Aorta (tissue), 5 donors: ENCODE measurements around the gene SF3B3. TPM values are rescaled to one million over a fixed set of nuclear protein-coding genes. Genes with fewer than 3 reads are reported as not detected.

ENCODE experiments used
- ATAC-seq: fragments of 200-7000 bp; cut with Tn5 transposase; one replicate; pipeline ENCODE4 v1.9.1; 2022; ENCODE audit warnings: moderate library complexity; ENCODE audit not compliant: low FRiP score
- DNase-seq, 2 donors: peaks; one replicate each; pipeline ENCODE4 v3.0.0-alpha.2; 2020
- H3K27ac ChIP-seq, 2 donors: one replicate each; pipeline ENCODE4 v1.5.1; 2013; ENCODE audit warnings: low read length in 2 of 2, mild to moderate bottlenecking in 2 of 2, moderate library complexity in 2 of 2, control low read depth in 1 of 2, inconsistent platforms in 1 of 2, low read depth in 1 of 2
- H3K27me3 ChIP-seq, 2 donors: one replicate each; pipeline ENCODE4 v1.6.1; 2013; ENCODE audit warnings: control low read depth in 1 of 2, low read length in 1 of 2, mild to moderate bottlenecking in 1 of 2, moderate library complexity in 1 of 2; ENCODE audit not compliant: insufficient read depth in 2 of 2, control insufficient read depth in 1 of 2
- H3K36me3 ChIP-seq, 2 donors: one replicate each; pipeline ENCODE4 v1.6.1; 2013; ENCODE audit warnings: control low read depth in 1 of 2, low read length in 1 of 2, mild to moderate bottlenecking in 1 of 2; ENCODE audit not compliant: insufficient read depth in 2 of 2, control insufficient read depth in 1 of 2
- H3K4me1 ChIP-seq, 2 donors: one replicate each; pipeline ENCODE4 v1.6.1; 2013; ENCODE audit warnings: low read length in 2 of 2, control low read depth in 1 of 2, mild to moderate bottlenecking in 1 of 2, moderate library complexity in 1 of 2; ENCODE audit not compliant: insufficient read depth in 2 of 2, control insufficient read depth in 1 of 2
- H3K4me3 ChIP-seq, 2 donors: one replicate each; pipeline ENCODE4 v1.5.1; 2013; ENCODE audit warnings: low read length in 2 of 2, control low read depth in 1 of 2, mild to moderate bottlenecking in 1 of 2
- H3K9me3 ChIP-seq: one replicate; pipeline ENCODE4 v1.6.1; 2013; ENCODE audit warnings: mild to moderate bottlenecking, low read length; ENCODE audit not compliant: control insufficient read depth
- WGBS, 2 donors: extraction: QIAGEN DNeasy Blood & Tissue Kit; methylation state at CpG; one replicate each; pipeline ENCODE4 v1.1.7; 2013; 5-methylcytosine and 5-hydroxymethylcytosine counted together
- intact Hi-C, 2 donors: fragments of 100-400 bp; cut with DNase I; formaldehyde crosslinking; loops; one replicate each; pipeline versions ENCODE4 v1.14.2 to v1.15.0; 2022
- polyA plus RNA-seq, 2 donors: library from polyadenylated mRNA; stranded (reverse); fragments of 200-250 nt; gene quantifications; one replicate each; pipeline ENCODE4 v1.2.3, GENCODE V29; 2013
- total RNA-seq, 2 donors: library from RNA; stranded (reverse); fragmentation: NEBNext Ultra II Directional; extraction: Animal tissue kit (Norgen Biotek cat#: 25700); gene quantifications; one replicate each; pipeline ENCODE4 v1.2.1, GENCODE V29; 2021
- donor health status: healthy with polysubstance abuse.
- donor health status: Bipolar disorder and iron deficiency.
- donor health status: DM: no; HTN: no; CAD: no.
- donor health status: DM: no; HTN: no; CAD: no.
- donor health status: DM: yes; HTN: yes; CAD: no.

SF3B3 gene
- total and polyA plus RNA-seq, 4 donors, result 15.3 to 175 (median 96.0) TPM

DNA sequence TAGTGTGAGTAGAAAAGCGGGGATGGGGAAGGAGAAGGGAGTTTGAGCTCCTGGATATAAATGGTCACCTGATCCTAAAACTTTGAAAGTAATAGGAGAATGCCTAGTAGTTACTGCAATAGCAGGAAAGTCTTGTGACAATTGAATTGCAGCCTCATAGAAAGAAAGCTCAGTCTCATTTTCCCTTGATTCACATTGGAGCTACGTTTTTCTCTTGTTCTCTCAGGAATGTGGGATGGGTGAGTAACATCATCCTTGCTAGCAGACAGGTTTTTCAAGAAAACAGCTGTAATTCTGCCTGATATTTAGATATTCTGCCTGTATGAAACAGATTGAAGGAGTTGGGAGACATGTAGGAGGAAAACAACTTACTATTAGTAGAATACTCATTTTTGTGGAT, 25.3 kb downstream of the SF3B3 start:
- H3K9me3 ChIP-seq, result no peaks in the 10 kb centered on the region
- H3K4me1 ChIP-seq, result no peaks in the 10 kb centered on the region
- H3K4me3 ChIP-seq, result no peak overlapping the region
- 58 to 70% methylated on average over 2 of the region's 2 CpGs for WGBS, 2 donors
- DNase-seq, result no peak
- ATAC-seq, result no peak
- H3K36me3 ChIP-seq, result peaks cover 6 to 9% of the 10 kb centered on the region in 2 donors
- no peak overlapping the region for H3K27ac ChIP-seq
- intact Hi-C loops, result loop anchor here in 1 of 2 donors (10.0 kb wide), 1 partner anchor 226 kb away; no protein-coding TSS in a partner anchor
- no peaks in the 10 kb centered on the region for H3K27me3 ChIP-seq

GRCh38 chr16:70550082-70550481, 26.5 kb downstream of the SF3B3 start:
- H3K4me3 ChIP-seq, result no peak overlapping the region
- 0 to 59% methylated on average over 1 of the region's 1 CpG for WGBS, 2 donors
- no peak overlapping the region for H3K27ac ChIP-seq
- no peak for ATAC-seq
- H3K9me3 ChIP-seq, result no peaks in the 10 kb centered on the region
- no peak for DNase-seq
- intact Hi-C loops, result loop anchor here in 1 of 2 donors (10.0 kb wide), 1 partner anchor 185 kb away; no protein-coding TSS in a partner anchor
- H3K36me3 ChIP-seq, result peaks cover 6 to 9% of the 10 kb centered on the region in 2 donors
- no peaks in the 10 kb centered on the region for H3K4me1 ChIP-seq
- H3K27me3 ChIP-seq, result no peaks in the 10 kb centered on the region

DNA sequence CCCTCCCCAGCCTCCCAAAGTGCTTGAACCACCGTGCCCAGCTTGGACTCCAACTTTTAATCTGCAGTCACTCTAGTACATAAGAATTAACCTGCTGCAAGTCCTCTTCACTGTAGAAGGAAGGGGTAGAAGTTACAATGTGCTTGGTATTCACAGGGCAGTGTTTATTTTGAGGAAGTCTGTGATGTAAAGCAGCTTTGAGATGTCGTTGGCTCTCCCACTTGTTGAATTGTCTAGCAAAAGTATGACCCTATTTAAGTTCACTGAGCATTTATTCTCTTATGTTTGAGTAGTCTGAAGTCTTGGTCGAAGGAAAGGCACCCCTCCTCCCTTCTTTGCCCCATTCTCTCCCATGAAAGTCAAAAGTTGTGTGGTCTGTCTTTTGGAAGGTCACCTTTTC, 28.2 kb downstream of the SF3B3 start:
- H3K27ac ChIP-seq, result no peak overlapping the region
- WGBS, 2 donors, result 76 to 81% methylated on average over 3 of the region's 3 CpGs
- DNase-seq, result no peak
- intact Hi-C loops, result loop anchor here in 1 of 2 donors (10.0 kb wide), 1 partner anchor 187 kb away; no protein-coding TSS in a partner anchor
- peaks cover 6 to 14% of the 10 kb centered on the region in 2 donors for H3K36me3 ChIP-seq
- no peaks in the 10 kb centered on the region for H3K9me3 ChIP-seq
- H3K4me1 ChIP-seq, result no peaks in the 10 kb centered on the region
- ATAC-seq, result no peak
- H3K27me3 ChIP-seq, result no peaks in the 10 kb centered on the region
- no peak overlapping the region for H3K4me3 ChIP-seq

GRCh38 chr16:70552675-70553074, 29.1 kb downstream of the SF3B3 start:
- Histone ChIP-seq H3K4me1 (no peaks in the 10 kb centered on the region), H3K4me3 (no peak overlapping the region), H3K9me3 (no peaks in the 10 kb centered on the region), H3K36me3 (peaks cover 8 to 16% of the 10 kb centered on the region in 2 donors), H3K27me3 (no peaks in the 10 kb centered on the region), H3K27ac (no peak overlapping the region)
- DNase-seq (no peak), ATAC-seq (no peak)
- WGBS, 2 donors, result 89 to 90% methylated on average over 8 of the region's 8 CpGs
- intact Hi-C loops, result loop anchor here in 1 of 2 donors (10.0 kb wide), 1 partner anchor 188 kb away; no protein-coding TSS in a partner anchor

- no peak for ATAC-seq
- H3K27ac ChIP-seq, result no peak overlapping the region
- no peaks in the 10 kb centered on the region for H3K9me3 ChIP-seq
- intact Hi-C loops, result loop anchor here in 1 of 2 donors (10.0 kb wide), 1 partner anchor 189 kb away; no protein-coding TSS in a partner anchor
- H3K4me1 ChIP-seq, result no peaks in the 10 kb centered on the region
- peaks cover 9 to 13% of the 10 kb centered on the region in 2 donors for H3K36me3 ChIP-seq
- H3K27me3 ChIP-seq, result no peaks in the 10 kb centered on the region
- H3K4me3 ChIP-seq, result no peak overlapping the region
- no peak for DNase-seq
These were observed 30.0 kb downstream of the SF3B3 start for GRCh38 chr16:70553645-70554044.

DNA sequence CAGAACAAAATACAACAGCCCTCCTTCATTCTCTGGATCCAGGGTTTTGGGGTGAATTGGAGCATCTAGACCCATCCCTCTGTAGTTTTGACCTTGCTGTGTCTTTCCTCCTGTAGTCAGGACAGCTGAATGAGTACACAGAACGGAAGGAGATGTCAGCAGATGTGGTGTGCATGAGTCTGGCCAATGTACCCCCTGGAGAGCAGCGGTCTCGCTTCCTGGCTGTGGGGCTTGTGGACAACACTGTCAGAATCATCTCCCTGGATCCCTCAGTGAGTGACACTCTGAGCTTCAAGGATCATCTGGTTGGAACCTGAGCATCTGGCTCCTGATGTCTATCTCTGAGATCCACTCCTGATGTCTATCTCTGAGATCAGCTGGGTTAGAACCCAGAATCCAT, 32.4 kb downstream of the SF3B3 start:
- H3K27me3 ChIP-seq, result no peaks in the 10 kb centered on the region
- ATAC-seq (no peak), DNase-seq (no peak)
- no peaks in the 10 kb centered on the region for H3K4me1 ChIP-seq
- intact Hi-C loops, result loop anchor here in 1 of 2 donors (10.0 kb wide), 1 partner anchor 191 kb away; no protein-coding TSS in a partner anchor
- WGBS, 2 donors, result 84 to 86% methylated on average over 3 of the region's 3 CpGs
- no peaks in the 10 kb centered on the region for H3K9me3 ChIP-seq
- H3K36me3 ChIP-seq, result peaks cover 12 to 16% of the 10 kb centered on the region in 2 donors
- H3K4me3 ChIP-seq, result no peak overlapping the region
- H3K27ac ChIP-seq, result no peak overlapping the region

DNA sequence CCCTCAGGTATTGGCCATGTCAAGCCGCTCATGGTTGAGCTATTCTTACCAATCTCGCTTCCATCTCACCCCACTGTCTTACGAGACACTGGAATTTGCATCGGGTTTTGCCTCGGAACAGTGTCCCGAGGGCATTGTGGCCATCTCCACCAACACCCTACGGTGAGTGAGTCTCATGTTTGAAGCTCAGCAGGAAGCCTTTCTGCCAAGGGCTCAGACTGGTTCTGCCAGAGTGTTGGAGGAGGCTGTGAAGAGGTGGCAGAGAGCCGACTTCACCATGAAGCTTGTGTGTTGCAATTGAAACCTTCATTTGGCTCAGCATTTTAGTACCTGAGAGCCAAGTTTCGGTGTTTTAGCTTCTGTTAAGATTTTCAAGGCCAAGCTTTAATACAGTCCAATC, 38.0 kb downstream of the SF3B3 start:
- Histone ChIP-seq H3K9me3 (no peaks in the 10 kb centered on the region), H3K4me1 (no peaks in the 10 kb centered on the region), H3K36me3 (peaks cover 17 to 21% of the 10 kb centered on the region in 2 donors), H3K4me3 (no peak overlapping the region), H3K27me3 (no peaks in the 10 kb centered on the region), H3K27ac (no peak overlapping the region)
- DNase-seq, result no peak
- intact Hi-C loops, result no loop called here
- ATAC-seq, result no peak
- 79 to 80% methylated on average over 9 of the region's 9 CpGs for WGBS, 2 donors

- no peak for ATAC-seq
These were observed 40.0 kb downstream of the SF3B3 start for GRCh38 chr16:70563636-70564035.

DNA sequence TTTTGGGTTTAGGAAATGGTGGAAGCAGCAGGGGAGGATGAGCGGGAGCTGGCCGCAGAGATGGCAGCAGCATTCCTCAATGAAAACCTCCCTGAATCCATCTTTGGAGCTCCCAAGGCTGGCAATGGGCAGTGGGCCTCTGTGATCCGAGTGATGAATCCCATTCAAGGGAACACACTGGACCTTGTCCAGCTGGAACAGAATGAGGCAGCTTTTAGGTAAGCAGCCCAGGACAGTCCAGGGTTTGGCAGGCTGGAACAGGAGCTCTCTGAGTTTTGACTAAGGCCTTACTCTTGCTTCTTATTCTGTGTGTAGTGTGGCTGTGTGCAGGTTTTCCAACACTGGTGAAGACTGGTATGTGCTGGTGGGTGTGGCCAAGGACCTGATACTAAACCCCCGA, 41.4 kb downstream of the SF3B3 start:
- intact Hi-C loops, result loop anchor here in 1 of 2 donors (5.0 kb wide), 1 partner anchor 38 kb away; no protein-coding TSS in a partner anchor
- WGBS, 2 donors, result 63 to 71% methylated on average over 4 of the region's 4 CpGs
- ATAC-seq (no peak), DNase-seq (no peak)
- H3K4me1 ChIP-seq, result no peaks in the 10 kb centered on the region
- no peak overlapping the region for H3K27ac ChIP-seq
- H3K9me3 ChIP-seq, result no peaks in the 10 kb centered on the region
- peaks cover 10 to 30% of the 10 kb centered on the region in 2 donors for H3K36me3 ChIP-seq
- H3K27me3 ChIP-seq, result no peaks in the 10 kb centered on the region
- H3K4me3 ChIP-seq, result no peak overlapping the region

More at GRCh38 chr16:70563636-70564035, 40.0 kb downstream of the SF3B3 start:
- DNase-seq, result no peak
- Histone ChIP-seq H3K27ac (peak overlapping the region in 1 of 2 donors; percentile 31), H3K36me3 (peaks cover 10 to 22% of the 10 kb centered on the region in 2 donors), H3K9me3 (no peaks in the 10 kb centered on the region), H3K4me3 (no peak overlapping the region), H3K27me3 (no peaks in the 10 kb centered on the region), H3K4me1 (no peaks in the 10 kb centered on the region)
- intact Hi-C loops, result no loop called here
- WGBS, 2 donors, result 71 to 77% methylated on average over 7 of the region's 7 CpGs
